HG02798 (cell line): ENCODE measurements around the gene SACM1L.
"Not testable (repeated sequence)": the region's sequence is repeated elsewhere in the genome, so short reads cannot be mapped to it uniquely, and the experiment has no call there.

ENCODE experiments used
- ATAC-seq: cut with Tn5 transposase; IDR thresholded peaks from one replicate; pipeline ENCODE4 v1.9.1; 2021; ENCODE audit warnings: mild to moderate bottlenecking; ENCODE audit not compliant: unreplicated experiment, poor library complexity

The SACM1L gene

DNA sequence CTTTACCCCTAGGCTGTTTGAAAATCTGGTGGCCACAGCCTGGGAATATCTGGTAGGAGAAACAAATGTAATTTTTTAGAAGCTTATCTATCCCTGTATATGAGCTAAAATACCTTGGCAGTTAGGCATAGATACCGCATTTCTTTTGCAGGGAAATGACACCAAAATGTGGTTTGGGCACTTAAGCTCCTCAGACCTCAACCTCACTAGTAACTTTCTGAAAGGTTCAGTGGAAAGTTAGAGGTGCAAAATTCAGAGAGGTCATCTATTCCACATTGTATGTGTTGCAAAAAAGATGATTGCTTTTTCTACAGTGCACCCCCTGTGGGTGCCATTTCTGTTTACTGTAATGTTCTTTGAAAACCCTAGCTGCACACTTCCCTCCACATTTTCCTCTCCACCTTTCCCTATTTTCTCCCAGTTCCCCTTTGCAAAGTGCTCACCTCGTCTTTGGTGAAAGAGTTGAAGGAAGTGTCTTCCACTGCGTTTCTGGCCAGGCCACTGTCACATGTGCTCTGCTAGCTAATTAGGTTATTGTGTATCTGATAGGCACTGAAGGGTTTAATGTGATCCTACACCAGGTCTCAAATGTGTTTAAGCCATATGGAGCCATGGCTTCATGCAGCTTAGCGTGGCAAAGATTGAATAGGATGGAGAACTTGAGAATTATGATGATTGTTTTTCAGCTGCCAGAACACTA lies 1.3 kb downstream of the SACM1L start:
- no peak for ATAC-seq

DNA sequence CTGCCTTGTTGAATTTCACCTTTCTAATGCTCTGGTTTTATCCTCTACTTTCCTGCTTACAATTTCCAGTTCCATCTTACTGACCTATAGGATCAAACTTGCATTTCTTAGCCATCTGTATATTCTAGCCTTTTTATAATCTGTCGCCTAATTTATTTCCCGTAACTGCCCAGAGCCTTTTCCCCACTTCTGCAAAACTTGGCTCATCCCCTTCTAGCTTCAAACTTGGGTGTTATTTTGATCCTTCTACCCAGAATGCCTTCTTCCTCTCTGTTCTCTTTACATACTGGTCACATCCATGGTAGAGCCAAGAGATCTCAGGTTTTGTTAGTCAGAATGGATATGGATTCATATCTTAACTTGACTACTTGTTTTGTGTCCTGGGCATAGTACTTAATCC lies 2.6 kb downstream of the SACM1L start:
- ATAC-seq, result no peak

DNA sequence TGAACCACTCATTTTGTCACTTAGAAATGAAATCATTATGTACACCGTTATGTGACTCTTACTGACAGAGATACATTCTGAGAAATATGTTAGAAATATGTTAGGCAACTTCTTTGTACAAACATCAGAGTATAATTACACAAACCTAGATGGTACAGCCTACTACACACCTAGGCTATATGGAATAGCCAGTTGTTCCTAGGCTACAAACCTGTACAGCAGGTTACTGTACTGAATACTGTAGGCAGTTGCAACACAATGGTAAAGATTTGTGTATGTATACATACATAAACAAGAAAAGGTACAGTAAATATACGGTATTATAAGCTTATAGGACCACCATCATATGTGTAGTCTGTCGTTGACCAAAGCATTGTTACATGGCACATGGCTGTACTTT lies 3.7 kb downstream of the SACM1L start:
- no peak for ATAC-seq

DNA sequence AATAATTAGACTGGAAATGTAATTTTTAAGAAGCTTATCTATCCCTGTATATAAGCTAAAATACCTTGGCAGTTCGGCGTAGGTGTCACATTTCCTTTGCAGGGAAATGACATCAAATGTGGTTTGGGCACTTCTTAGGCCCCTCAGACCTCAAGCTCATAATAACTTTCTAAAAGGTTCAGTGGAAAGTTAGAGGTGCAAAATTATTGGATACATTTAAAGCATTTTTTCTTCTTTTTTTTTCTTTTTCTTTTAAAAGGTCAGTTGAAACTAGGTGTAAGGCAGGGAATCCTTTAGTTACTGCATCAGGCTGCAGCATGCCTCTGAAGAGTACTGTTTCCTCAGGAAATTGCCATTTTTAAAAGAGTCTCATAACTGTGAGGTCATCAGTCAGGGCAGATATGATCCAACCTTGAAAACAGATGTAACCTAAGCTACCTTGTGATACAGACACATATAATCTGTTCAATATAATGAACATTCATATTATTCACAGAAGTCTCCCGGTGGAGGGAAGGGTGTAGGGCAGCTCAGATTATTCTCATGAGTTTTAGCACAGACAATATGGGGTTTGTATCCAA lies 4.8 kb downstream of the SACM1L start:
- no peak for ATAC-seq

DNA sequence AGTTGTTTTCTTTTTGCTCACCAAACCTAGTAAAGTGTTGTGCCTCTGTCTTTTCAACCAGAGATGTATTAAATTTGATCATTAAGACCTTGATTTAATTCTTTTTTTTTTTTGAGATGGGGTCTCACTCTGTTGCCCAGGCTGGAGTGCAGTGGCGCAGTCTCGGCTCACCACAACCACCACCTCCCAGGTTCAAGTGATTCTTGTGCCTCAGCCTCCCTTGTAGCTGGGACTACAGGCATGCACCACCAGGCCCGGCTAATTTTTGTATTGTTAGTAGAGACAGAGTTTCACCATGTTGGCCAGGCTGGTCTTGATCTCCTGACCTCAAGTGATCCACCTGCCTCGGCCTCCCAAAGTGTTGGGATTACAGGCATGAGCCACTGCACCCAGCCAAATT lies 6.0 kb downstream of the SACM1L start:
- ATAC-seq, result not testable (repeated sequence)

DNA sequence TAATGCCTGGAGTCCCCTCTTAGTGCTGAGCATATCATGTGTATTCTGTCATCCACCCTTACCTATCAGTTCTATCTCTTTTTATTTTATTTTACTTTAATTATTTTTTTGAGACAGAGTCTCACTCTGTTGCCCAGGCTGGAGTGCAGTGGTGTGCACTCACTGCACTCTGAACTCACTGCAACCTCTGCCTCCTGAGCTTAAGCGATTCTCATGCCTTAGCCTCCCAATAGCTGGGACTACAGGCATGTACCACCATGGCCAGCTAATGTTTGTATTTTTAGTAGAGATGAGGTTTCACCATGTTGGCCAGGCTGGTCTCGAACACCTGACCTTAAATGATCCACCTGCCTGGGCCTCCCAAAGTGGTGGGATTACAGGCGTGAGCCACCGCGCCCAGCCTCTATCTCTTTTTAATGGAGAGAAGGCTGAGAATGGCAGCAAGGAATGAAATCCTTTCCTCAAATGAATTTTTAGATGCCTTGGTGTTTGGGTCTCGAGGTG lies 11.4 kb downstream of the SACM1L start:
- no peak for ATAC-seq

DNA sequence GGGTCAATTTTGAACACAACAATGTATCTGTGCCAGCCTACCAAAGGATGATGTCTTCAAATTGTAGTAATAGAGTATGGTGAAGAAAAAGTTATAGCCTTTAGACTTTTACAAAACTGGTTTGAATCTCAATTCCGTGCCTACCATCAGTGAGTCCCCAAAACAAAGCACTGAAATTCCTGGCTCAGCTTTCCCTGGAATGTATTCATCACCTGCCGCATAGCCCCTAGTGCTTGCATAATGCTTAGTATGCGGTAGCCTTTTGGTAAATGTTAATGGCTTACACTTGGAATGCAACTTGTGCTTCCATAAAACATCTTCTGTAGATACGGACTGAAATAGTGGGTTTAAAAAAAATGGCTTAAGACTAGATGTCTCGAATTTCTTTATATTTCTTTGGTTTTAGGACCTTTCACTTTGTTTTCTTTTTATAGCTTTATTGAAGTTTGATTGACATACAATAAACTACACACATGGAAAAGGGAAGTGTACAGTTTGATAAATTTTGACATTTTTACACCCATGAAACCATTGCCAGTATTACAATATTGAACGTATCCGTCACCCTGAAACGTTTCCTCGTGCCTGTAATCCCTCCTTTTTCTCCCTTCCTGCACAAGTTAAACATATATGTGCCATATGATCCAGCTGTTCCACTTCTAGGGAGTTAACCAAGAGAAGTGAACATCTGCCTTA lies 12.1 kb downstream of the SACM1L start:
- ATAC-seq, result no peak

DNA sequence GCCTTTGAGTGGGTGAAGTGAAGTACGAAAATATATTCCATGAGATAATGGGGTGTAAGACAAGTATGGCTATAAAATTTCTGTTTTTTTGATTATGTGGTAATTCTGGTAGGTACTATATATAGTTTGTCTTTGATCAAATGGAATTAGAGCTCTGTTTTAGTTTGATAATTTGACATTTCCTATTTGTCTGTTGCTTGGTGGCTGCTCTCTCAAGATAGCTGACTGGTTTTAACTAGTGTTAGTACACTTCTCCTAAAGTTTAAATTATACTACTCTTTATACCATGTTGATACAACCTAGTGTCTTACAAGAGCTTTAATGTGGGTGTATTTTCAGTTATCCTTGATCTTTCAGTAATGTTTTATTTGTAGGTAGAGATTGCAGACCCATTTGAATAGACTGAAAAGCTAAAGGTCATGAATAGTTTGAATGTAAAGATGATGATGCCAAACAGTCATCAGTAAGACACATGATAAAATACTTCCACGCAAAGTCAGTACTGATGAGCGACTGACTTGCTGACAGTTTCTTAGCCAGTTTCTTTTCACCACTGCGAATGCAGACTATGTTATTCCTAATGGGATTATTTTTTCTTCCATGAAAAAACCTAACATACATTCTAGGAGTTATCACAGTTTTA lies 15.2 kb downstream of the SACM1L start:
- no peak for ATAC-seq

DNA sequence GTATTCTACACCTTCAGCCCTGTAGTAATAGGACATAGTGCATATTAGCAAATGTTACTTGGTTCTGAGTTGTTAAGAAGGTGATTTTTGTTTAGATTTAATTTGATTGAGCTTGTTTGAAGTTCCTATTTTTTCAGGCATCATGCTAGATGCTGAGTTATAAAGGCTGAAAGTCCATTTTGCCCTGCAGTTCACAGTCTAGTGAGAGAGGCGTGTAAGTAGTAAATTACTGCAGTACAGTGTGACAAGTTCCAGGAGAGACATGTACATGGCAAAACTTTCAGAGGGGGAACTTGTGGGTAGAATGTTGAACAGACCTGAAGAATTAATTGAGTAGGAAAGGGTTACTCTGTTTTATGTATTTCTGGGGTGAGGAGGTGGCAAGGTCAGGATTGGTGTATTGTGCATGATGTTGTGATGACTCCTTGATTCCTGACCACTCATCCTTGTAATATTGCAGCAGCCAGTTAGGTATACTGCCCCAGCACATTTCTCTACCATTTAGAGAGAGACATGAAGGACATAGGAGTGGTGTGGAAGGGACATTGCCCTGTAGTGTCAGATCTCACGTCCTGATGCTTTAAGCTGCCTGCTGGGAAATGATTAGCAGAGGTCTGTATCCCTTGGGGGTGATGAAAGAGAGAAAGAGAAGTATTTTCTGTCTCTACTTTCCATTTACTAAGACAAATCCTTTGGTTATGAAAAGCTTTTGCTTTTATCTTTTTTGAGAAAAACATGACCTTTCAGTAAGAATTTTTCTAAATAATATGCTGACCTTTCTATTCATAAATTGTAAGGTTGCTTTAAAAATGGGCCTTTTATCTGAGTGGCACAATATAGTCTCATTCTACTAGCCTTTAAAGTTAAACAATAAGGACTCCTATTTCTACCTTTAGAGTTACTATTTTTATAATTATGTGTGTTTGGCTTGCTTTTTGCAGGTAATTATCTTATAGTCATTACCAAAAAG lies 16.9 kb downstream of the SACM1L start:
- ATAC-seq, result no peak

DNA sequence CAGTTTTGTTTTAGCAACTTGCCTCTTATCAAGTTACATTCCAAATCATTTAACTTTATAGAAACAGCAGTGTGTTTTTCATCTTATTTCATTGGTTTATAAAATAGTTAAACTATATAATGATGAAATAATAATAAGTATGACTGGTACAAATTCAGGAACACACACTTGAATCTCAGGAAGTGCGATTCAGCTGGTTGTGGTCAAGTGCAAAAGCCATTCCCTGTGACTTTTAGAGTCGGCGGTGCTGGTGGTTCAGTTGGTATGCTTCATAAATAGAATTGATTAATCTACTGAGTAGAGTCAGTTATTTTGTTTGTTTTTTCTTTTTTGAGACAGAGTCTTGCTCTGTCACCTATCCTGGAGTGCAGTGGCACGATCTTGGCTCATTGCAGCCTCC lies 22.7 kb downstream of the SACM1L start:
- no peak for ATAC-seq

DNA sequence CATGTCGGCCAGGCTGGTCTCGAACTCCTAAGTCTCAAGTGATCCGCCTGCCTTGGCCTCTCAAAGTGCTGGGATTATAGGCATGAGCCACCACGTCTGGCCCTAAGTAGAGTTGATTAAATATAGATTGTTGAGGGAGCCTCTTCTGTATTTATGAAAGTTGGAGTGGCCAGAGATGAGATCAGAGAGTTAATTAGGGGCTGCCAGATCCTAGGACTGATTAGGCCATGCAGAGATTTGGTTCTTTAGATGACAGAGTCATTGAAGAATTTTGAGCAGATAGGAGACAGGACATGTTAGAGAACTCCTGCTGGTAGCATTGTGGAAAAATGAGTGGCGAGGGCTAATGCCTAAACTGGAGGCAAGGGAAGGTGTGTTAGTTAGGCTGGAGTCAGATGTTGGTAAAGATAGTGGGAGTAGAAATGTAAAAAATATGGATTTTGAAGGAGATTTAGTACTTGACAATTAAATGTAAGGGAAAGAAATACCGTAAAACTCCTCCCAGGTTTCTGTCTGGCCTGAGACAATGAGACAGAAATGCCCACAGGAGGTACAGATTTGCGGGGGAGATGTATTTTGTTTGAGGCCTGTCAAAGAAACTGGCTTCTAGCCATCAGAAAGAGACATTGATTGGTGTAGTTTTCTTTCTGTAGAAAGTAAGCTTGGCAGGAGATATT lies 23.4 kb downstream of the SACM1L start:
- no peak for ATAC-seq

DNA sequence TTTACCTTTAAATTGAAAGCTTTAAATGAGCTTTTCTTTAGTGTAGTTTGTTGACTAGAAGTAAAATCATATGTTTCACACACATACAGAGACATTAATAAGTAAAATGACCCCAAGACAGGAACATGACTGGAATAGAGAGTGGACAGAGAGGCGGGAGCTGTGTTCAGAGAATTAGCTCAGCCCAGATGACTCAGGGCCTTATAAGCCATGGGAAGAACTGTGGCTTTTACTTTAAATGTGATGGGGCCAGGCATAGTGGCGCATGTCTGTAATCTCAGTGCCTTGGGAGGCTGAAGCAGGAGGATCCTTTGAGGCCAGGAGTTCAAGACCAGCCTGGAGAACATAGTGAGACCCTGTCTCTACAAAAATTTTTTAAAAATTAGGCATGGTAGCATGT lies 26.7 kb downstream of the SACM1L start:
- no peak for ATAC-seq

DNA sequence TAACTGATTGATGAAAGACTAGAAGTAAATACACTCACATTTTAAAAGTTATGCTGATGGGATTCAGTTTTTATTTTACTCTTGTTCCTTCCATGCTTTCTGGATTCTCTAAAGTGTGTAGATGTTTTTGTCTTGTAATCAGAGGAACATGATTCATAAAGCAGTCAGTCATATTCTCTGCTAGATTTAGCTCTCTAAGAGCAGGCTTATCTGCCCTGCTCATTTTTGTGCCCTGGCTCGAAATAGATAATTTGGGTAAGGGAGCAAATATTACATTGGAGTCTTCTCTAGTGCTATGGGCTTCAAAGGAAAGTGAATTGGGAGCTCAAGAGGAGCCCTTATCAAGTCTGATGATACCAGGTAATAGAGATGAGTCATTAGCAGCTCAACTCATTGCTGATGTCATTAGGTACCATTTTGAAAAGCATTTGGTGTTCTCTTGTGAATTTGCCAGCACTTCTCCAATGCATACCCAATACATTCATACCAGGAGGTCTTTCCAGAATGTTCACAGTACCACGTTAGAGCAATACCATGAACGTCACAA lies 27.7 kb downstream of the SACM1L start:
- ATAC-seq, result no peak

DNA sequence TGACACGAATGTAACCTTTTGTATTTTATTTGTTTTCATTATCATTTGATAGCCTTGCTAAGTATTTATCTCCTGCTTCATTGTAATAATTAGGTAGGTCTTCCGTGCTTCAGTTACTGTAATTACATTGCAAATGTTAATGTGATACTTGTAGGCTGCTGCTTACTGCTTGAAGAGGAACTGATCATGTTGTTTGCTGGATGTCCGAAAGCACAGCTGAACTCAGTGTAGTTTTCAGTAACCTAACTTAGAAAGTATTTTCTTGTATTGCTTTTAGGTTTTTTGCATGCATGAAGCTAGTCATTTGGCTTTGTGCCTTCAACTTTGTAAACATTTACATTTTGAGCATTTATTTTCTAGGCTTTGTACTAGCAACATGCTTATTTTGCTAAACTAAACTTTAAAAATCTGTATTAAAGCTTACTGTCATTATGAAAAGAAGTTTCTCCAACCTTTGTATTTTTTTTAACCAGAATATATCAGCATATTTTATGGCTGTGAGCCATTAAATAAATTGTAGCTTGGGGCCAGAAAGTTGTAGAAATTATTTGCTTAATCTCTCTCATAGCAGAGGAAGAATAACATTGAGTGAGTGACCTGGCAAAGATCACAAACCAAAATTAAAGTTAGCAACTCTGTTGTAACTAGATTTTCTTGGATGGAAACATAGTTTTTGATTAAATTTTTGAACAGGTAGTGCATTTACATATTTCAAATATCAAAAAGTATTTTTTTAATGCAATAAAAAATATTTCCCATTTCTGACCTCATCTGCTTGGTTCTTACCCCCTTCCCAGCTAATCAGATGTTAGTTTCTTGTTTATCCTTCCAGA lies 30.7 kb downstream of the SACM1L start:
- no peak for ATAC-seq

DNA sequence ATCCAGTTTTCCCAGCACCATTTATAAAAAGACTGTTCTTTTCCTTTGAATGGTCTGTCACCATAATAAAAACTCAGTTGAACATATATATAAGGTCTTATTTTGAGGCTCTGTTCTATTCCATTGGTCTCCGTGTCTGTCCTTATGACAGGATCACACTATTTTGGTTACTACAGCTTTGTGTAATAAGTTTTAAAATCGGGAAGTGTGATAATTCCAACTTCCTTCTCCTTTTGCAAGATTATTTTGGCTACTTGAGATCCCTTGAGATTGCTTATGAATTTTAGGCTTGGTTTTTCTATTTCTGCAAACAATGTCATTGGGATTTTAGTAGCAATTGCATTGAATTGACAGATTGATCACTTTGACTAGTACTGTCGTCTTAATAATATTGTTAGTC lies 35.7 kb downstream of the SACM1L start:
- ATAC-seq, result no peak

DNA sequence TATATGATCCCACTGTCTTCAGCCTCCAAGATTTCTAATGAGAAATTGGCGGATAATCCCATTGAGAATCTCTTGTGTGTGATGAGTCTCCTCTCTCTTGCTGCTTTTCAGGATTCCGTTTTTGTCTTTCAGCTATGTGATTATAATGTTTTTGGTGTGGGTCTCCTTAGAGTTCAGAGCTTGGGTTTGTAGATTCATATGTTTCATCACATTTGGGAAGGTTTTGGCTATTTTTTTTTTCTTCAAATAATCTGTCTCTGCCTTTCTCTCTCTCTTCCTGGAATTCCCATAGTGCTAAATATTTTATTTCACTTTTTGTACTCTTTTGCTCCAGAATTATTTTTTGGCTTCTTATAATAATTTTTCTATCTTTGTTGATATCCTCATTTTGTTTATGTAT lies 40.4 kb downstream of the SACM1L start:
- no peak for ATAC-seq

DNA sequence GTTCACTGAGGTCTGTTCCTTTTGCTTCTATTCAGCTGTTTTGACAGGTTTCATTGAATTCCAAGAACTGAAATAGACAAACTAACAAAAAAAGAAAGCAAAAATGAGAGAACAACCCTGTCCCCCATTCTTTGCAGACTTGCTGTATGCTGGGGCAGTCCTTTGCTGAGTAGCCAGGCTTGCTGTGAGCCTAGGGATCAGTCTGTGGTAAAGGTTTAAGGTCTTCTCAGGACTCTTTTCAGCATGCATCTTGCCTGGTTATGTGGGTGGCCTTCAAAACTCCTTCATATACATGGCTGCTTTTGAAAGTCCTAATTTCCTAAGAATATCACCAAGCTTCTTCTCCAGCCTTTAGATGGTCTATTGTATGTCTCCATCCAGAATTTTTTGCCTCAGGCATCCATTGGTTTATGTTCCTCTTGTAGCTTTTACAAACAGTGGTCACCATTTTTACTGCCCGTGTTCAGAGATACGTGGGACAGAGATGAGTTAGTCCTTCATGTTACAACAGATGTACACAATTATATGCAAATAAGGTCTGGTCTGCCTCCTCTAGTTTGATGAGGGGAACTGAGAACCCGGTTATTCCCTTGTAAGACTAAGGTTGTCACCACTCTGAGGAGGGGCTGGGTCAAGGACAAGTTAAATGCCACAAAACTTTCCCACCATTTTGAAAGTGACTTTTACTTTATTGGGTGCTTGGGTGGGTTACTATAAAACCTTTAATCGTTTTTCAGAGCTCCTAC lies 41.4 kb downstream of the SACM1L start:
- no peak for ATAC-seq

DNA sequence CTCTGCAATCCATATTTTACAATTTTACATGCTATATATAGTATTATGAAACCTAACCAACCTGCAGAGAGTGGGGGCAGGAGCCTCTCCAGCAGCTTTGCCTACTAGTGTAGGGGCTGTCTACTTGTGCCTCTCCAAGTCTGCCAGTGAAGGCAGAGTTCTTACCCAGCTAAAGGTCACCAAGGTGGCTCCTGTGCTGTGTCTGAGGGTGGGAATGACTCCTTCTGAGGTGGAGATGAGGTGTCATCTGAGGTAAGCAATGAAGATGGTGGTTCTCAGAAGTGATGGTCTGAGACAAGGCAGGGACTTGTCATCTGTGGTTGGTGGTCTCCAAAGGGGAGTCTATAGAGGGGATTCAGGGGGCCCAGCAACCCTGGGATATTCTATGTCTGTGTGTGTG lies 47.5 kb downstream of the SACM1L start:
- ATAC-seq, result no peak
